ENCODE measurements around the gene TMEM62. TPM values are rescaled to one million over a fixed set of nuclear protein-coding genes. Genes with fewer than 3 reads are reported as not detected.

TMEM62 gene
- total and polyA plus RNA-seq, 9 of the 15 experiments (the other 6 are each of a cell fraction or from before 2014, with no cell fraction given), result 4.4 to 16.6 (median 11.1) TPM

- TF ChIP-seq GABPB1 (CRISPR knock-in tag; IDR thresholded peaks at IDR 0.05) (peak; percentile 68; the same call in 1 of the 2 replicates), BDP1 (IDR thresholded peaks at IDR 0.05; ENCODE audit: insufficient read depth, insufficient read length) (no peak), MAFF (IDR thresholded peaks at IDR 0.05; ENCODE audit: low read length) (no peak), ATF1 (CRISPR knock-in tag; IDR thresholded peaks at IDR 0.05) (no peak), ATF1 (tag; IDR thresholded peaks at IDR 0.05) (peak; percentile 71), FUS (optimal IDR thresholded peaks at IDR 0.05; ENCODE audit: low read depth, low read length) (peak; percentile 75), KLF1 (tag; IDR thresholded peaks at IDR 0.05) (peak; percentile 60; the same call in 1 of the 2 replicates), AFF4 (CRISPR knock-in tag; IDR thresholded peaks at IDR 0.05) (peak; percentile 69), ZBTB7A (IDR thresholded peaks at IDR 0.05; ENCODE audit: borderline replicate concordance, control insufficient read depth, low read depth, low read length) (peak; percentile 86), PREB (CRISPR knock-in tag; IDR thresholded peaks at IDR 0.05) (no peak), EHMT2 (IDR thresholded peaks at IDR 0.05) (no peak), NCOA4 (IDR thresholded peaks at IDR 0.05; ENCODE audit: partially characterized antibody) (no peak), AFF1 (IDR thresholded peaks at IDR 0.05; ENCODE audit: low read depth in 1 of 2, partially characterized antibody in 2 of 2) (peak in 1 of 2 experiments; percentile 4), ZNF444 (CRISPR knock-in tag; IDR thresholded peaks at IDR 0.05) (no peak), MBD2 (IDR thresholded peaks at IDR 0.05; ENCODE audit: borderline replicate concordance, low read depth) (no peak), ZNF316 (IDR thresholded peaks at IDR 0.05) (no peak), HNRNPLL (IDR thresholded peaks at IDR 0.05; ENCODE audit: low read depth, low read length, poor library complexity, severe bottlenecking) (peak; percentile 83), SIN3A (IDR thresholded peaks at IDR 0.05; ENCODE audit: borderline replicate concordance in 2 of 2, control insufficient read depth in 1 of 2, low read depth in 2 of 2, low read length in 2 of 2) (peak; percentile 40 to 45; a peak in 1 of 4 replicates)
- TF ChIP-seq, protein P1, sequence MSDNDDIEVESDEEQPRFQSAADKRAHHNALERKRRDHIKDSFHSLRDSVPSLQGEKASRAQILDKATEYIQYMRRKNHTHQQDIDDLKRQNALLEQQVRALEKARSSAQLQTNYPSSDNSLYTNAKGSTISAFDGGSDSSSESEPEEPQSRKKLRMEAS (CRISPR knock-in tag; IDR thresholded peaks at IDR 0.05), result peak; percentile 74
Measured at GRCh38 chr15:43133430-43134156, at the start of gene TMEM62 (continued).

Measured in K562 (cell line).